Stimulated activated CD4-positive, alpha-beta T cell treated with anti-CD3 and anti-CD28 coated beads, Interleukin-2, amount 100 ng/mL, for 24 hours (primary cell): ENCODE measurements around the gene KRT5.
"Not testable (repeated sequence)": the region's sequence is repeated elsewhere in the genome, so short reads cannot be mapped to it uniquely, and the experiment has no call there.

Source experiments
- DNase-seq, 2 donors: peaks; one replicate each; pipeline ENCODE4 v3.0.0-alpha.2; 2020

Gene KRT5

GRCh38 chr12:52518574-52519386 lies 1.4 kb downstream of the KRT5 start:
- no peak for DNase-seq

- no peak for DNase-seq
Observed at GRCh38 chr12:52517888-52518287, 2.3 kb downstream of the KRT5 start.

- DNase-seq = no peak
Observed at GRCh38 chr12:52517005-52517835, 3.0 kb downstream of the KRT5 start.

GRCh38 chr12:52515927-52516831 lies 4.0 kb downstream of the KRT5 start:
- DNase-seq = no peak

- DNase-seq = no peak
Observed at GRCh38 chr12:52515319-52515646, 4.9 kb downstream of the KRT5 start.

DNA sequence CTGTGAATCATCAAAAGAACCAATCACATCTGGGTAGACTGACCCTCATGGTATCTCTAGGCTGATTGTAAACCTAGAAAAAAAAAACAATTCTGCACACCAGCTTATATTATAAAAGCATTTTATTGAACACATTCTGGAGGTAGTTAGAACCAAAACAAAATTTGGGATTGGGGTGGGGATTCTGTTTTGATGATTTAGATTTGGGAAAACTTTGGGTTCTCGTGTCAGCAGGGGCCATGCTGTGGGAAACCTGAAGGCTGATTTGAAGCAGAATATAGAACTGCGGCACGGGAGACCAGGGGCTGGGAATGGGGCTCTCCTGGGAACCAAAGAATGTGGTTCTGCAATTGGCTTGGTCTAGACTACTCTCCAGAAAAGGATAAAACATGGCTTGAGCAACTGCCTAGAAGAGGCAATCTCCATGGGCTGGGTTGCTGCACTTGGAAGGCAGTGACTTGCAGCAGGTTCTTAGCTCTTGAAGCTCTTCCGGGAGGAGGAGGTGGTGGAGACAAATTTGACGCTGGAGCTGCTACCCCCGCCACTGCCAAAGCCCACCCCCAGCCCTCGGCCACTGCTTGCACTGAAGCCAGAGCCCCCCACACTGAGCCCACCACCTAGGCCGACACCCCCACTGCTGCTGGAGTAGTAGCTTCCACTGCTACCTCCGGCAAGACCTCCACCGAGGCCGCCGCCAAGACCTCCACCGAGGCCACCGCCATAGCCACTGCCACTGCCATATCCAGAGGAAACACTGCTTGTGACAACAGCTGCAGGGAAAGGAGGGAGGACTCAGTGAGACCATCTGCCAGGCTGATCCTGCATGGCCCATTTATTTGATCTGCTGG lies 5.5 kb downstream of the KRT5 start:
- DNase-seq = no peak

DNA sequence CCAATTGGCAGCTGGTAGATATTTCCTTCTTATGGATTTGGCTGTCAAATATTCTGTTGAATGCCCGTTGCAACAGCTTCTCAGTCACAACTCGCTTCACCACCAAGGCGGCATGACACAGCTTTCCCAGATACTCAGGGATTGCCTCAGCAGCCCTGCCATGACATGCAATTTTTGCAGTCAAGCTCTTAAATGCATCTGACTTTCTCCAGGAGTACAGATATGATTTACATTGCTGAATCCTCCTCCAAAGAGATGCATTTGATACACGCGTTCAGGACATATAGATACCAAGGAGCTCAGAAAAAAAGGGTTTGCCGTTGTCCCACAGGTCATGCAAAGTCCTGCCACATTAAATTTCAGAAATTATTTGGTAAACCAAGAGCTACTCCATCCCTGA lies 6.5 kb downstream of the KRT5 start:
- no peak for DNase-seq

- DNase-seq = no peak
Observed at GRCh38 chr12:52508211-52508610, 12.0 kb downstream of the KRT5 start.

GRCh38 chr12:52506858-52507715 lies 13.1 kb downstream of the KRT5 start:
- DNase-seq = no peak

DNA sequence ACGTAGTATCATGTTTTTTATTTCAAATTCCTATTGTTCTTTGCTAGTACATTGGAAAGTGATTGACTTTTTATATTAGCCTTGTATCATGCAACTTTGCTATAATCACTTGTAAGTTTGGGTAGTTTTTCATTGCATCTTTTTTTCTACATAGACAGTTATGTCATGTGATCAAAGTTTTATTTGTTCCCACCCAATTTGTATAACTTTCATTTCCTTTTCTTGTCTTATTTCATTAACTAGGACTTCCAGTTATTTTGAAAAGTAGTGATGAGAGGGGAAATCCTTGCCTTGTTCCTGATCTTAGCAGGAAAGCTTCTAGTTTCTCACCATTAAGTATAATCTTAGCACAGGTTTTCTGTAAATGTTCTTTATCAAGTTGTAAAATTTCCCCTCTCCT lies 17.3 kb downstream of the KRT5 start:
- DNase-seq = no peak

GRCh38 chr12:52501490-52501889 lies 18.7 kb downstream of the KRT5 start:
- no peak for DNase-seq

GRCh38 chr12:52500574-52500973 lies 19.6 kb downstream of the KRT5 start:
- DNase-seq = not testable (repeated sequence)

- DNase-seq = no peak
Observed at GRCh38 chr12:52499806-52500560, 20.2 kb downstream of the KRT5 start.

DNA sequence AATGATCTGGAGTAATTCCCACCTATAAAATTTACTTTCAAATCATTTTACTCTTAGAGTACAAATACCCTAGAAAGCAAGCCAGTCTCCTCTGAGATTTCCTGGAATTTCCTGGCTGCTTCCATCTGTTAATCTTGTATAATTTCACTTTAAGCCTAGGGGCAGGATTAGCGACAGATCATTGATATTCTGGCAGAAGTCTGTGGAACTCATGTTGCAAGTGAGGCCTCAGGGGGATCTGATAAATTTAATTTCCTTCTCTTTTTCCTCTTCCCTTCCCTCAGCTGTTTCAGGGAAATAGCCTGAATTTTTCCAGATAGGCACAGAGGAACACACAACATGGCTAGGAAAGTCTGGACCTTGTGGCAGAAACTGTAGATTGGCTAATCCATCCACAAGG lies 21.2 kb downstream of the KRT5 start:
- DNase-seq = no peak

DNA sequence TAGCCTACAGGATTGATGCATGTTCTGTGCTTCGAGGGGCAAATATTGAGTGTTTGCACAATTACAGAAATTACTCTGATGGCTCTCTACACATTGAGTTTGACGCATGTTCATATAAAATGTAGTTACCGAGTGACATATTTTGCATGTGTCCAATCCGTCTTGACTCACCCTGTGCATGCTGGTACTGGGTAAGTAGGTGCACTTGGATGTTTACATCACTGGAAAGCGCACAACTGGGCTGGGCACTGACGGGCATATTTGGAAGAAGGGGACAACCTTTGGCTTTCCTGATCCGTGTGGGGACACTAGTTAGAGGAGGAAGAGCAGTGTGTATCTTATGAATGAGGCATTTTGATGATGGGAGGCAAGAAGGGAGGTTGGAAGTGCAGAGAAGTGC lies 22.2 kb downstream of the KRT5 start:
- DNase-seq = no peak

GRCh38 chr12:52496590-52497071 lies 23.6 kb downstream of the KRT5 start:
- no peak for DNase-seq

- no peak for DNase-seq
Observed at GRCh38 chr12:52496054-52496453, 24.1 kb downstream of the KRT5 start.

DNA sequence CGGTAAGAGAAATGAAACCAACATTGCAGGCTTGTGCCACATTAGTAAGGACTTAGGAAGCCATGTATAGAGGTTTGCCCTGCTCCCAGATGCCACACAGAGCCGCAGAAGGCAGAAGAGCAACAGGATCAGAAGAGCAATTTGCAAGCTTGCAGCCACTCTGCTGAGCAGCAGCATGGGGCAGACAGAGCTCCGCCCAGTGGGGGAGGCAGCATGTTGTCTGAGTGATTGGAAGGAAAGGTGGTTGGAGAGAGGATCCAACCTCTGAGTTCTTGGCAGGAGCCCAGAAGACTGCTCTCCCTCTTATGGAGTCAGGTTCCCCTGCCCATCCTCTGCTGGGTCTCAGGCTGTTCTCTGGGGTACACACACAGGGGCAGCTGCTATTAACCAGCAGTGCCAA lies 24.8 kb downstream of the KRT5 start:
- no peak for DNase-seq

GRCh38 chr12:52494518-52494917 lies 25.7 kb downstream of the KRT5 start:
- no peak for DNase-seq

DNA sequence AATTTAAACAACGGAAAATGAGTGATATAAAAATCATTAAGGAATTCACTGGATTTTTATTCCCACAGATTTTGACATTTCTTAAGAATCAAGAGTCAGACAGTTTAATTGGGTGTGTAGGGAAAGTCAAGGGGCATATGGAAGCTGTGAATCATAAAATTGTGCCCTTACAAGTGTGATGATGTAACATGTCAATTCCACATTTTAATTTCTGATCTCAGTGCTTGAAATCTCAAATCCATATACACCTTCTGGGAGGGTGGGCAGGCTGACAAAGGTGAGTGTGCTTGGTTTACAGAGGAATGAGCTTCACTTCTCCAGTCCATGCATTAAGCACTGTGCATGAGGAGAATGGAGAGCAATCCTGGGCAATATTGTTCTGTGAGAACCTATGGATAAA lies 26.1 kb downstream of the KRT5 start:
- DNase-seq = no peak
